Measurements from ENCODE around the gene NRARP.
"Not testable (repeated sequence)": the region's sequence is repeated elsewhere in the genome, so short reads cannot be mapped to it uniquely, and the experiment has no call there.

- not testable (repeated sequence) for TF ChIP-seq SP1 (IDR thresholded peaks at IDR 0.05); ZNF384 (IDR thresholded peaks at IDR 0.05); NFRKB (IDR thresholded peaks at IDR 0.05); ARNT (IDR thresholded peaks at IDR 0.05); FOXK2 (IDR thresholded peaks at IDR 0.05); BHLHE40 (IDR thresholded peaks at IDR 0.05; ENCODE audit: borderline replicate concordance)
Measured at GRCh38 chr9:137327641-137328550, 25.8 kb upstream of the NRARP start.
